NB4 (cell line): ENCODE data around the gene PTX3.

ENCODE experiments used
- DNase-seq: peaks from one replicate; pipeline ENCODE4 v3.0.0; 2010; ENCODE audit warnings: low read depth
- H3K4me3 ChIP-seq: one replicate; pipeline ENCODE4 v1.5.1; 2011; ENCODE audit warnings: mild to moderate bottlenecking, low read depth, low read length, moderate library complexity
- CTCF ChIP-seq: IDR thresholded peaks from one replicate; pipeline ENCODE4 v1.5.1; 2012; ENCODE audit warnings: low read depth, low read length
- MAX ChIP-seq: IDR thresholded peaks from 2 replicates; pipeline ENCODE4 v1.6.1; 2011; ENCODE audit warnings: low read depth, low read length
- MYC ChIP-seq: IDR thresholded peaks from 2 replicates; pipeline ENCODE4 v1.6.1; 2011; ENCODE audit warnings: low read depth, low read length
- POLR2A ChIP-seq: IDR thresholded peaks from 2 replicates; pipeline ENCODE4 v1.6.1; 2011; ENCODE audit warnings: mild to moderate bottlenecking; ENCODE audit not compliant: insufficient read length; ENCODE audit errors: extremely low read depth

Gene PTX3

GRCh38 chr3:157467200-157467599 lies 30.6 kb downstream of the PTX3 start:
- H3K4me3 ChIP-seq: no peak overlapping the region
- TF ChIP-seq CTCF (no peak), MYC (no peak), POLR2A (no peak), MAX (no peak)
- DNase-seq: no peak

- no peak overlapping the region for H3K4me3 ChIP-seq
- TF ChIP-seq CTCF (no peak), POLR2A (no peak), MYC (no peak), MAX (no peak)
- peak; percentile 69 for DNase-seq
These were observed 33.1 kb downstream of the PTX3 start for GRCh38 chr3:157469561-157470294.

- TF ChIP-seq MYC (no peak), POLR2A (no peak), CTCF (no peak), MAX (no peak)
- DNase-seq: no peak
- no peak overlapping the region for H3K4me3 ChIP-seq
These were observed 34.4 kb downstream of the PTX3 start for GRCh38 chr3:157471064-157471463.

- no peak for TF ChIP-seq MAX
- no peak for TF ChIP-seq CTCF
- no peak for TF ChIP-seq POLR2A
- TF ChIP-seq MYC: no peak
- no peak overlapping the region for H3K4me3 ChIP-seq
These were observed 36.0 kb downstream of the PTX3 start for GRCh38 chr3:157472648-157473047.

GRCh38 chr3:157475921-157476414 lies 39.3 kb downstream of the PTX3 start:
- TF ChIP-seq MAX (no peak), POLR2A (no peak), CTCF (no peak), MYC (no peak)
- no peak for DNase-seq

More at GRCh38 chr3:157472648-157473047, 36.0 kb downstream of the PTX3 start:
- no peak for DNase-seq

More at GRCh38 chr3:157475921-157476414, 39.3 kb downstream of the PTX3 start:
- no peak overlapping the region for H3K4me3 ChIP-seq
